Activated effector memory CD4-positive, alpha-beta T cell treated with Interleukin-2 at 50 U/mL for 16 hours (primary cell): ENCODE results near the gene RDH13.

Experiments
- DNase-seq: peaks from one replicate; pipeline ENCODE4 v3.0.0-alpha.2; 2020

Gene RDH13

GRCh38 chr19:55091955-55092354, 29.0 kb upstream of the RDH13 start:
- no peak for DNase-seq

GRCh38 chr19:55091126-55091910, 28.4 kb upstream of the RDH13 start:
- no peak for DNase-seq

DNA sequence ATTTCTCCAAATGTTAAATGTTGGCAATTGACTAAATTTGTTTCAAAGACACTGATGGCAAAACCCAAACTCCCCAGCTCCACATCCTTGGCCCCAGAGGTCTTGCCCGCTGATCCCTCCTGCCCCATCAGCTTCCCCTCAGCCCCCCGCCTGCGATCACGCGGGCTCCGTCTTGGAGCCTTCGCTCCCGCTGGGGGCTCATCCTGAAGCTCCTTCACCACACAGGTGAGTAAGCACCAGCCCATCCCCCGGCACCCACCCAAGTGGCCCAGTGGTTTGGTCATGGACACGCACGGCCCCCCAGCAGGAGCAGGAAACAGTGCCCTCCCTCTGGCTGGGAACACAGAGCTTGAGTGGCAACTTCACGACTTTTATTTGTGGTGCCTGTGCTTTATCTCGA, 27.6 kb upstream of the RDH13 start:
- DNase-seq = no peak

GRCh38 chr19:55089342-55089944, 26.5 kb upstream of the RDH13 start:
- no peak for DNase-seq

- peak; percentile 62 for DNase-seq
Measured at GRCh38 chr19:55088543-55089341, 25.8 kb upstream of the RDH13 start.

DNA sequence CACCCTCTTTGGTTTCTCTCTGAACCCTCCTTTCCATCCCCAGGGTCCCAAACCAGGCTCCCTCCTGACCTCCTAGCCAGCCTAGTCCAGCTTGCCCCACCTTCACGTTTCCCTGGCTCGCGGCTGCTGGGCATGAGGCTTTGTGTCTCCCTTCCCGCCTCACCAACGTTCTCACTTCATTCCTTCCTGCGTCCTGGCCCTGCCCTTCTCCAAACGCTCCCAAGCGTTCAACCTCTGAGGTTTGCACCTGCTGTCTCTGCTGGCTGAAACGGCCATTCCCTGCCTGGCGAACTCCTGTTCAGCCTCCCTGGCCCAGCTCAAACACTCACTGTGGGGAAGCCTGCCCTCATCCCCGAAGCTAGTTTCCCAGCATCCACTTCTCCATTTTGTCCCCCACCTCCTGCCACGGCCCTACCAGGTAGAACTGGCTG, 25.1 kb upstream of the RDH13 start:
- DNase-seq = no peak

DNA sequence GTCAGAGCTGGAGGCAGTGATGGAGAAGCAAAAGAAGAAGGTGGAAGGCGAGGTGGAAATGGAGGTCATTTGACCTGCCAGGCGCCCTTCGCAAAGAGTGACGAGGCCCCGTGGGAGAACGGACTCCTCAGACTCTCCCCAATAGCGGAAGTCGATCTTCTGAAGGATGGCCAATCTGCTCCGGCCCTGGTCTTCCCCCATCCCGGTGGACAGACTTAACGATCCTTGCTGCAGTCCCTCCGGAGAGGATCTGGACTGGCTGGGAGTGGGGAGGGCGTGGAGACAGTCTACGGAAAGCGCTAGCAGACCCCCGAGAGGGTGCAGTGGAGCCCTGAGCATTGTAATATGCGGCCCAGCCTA, 24.6 kb upstream of the RDH13 start:
- no peak for DNase-seq

DNA sequence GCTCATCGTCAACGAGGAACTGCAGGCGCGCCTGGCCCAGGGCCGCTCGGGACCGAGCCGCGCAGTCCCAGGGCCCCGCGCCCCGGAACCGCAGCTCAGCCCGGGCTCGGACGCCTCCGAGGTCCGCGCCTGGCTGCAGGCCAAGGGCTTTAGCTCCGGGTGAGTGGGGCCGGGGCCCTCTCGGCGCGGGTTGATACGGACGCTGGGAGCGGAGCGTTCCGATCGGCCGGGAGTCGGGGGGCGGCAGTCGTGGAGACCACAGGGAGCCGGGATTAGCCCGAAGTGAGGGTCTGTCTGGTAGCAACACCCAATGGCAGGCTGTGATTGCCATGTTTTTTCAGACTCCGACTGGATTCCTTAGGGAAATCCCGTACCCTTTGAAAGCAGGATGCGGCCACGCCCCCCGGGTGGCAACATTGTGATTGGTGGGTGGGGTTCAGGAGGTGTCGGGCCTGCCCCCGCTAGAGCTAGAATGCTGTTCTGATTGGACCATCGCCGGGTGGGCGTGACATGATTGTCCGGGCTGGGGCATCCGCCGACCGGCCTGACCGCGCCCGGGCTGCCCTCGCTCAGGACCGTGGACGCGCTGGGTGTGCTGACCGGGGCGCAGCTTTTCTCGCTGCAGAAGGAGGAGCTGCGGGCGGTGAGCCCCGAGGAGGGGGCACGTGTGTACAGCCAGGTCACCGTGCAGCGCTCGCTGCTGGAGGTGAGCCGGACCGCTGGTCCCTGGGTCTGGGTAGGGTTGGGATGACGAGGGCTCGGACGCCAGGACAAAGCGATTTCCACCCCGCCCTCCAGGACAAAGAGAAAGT, 24.0 kb upstream of the RDH13 start:
- DNase-seq = peak; percentile 28

DNA sequence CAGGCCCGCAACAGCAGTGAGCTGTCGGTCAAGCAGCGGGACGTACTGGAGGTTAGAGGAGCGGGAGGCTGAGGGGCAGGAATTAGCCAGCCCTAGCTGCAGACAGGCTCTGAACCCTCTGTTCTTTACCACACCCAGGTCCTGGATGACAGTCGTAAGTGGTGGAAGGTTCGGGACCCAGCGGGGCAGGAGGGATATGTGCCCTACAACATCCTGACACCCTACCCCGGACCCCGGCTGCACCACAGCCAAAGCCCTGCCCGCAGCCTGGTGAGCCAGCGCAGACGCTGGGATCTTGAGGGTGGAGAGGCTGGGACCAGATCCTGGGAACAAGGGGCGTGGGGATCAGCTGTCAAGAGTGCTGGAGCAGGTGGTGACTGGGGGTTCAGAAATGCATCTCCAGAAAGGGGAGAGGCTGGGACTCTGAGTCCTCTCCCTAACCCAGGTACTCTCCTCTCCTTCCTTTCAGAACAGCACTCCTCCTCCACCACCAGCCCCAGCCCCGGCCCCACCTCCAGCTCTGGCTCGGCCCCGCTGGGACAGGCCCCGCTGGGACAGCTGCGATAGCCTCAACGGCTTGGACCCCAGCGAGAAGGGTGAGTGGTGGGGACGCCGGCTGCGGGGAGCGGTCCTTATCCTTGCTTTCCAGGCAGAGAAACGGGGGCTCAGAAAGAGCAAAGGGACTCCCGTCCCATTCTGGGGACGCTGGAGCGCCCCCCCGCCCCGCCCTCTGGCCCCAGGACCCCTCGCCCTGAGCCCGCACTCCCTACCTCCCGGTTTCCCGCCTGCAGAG, 23.2 kb upstream of the RDH13 start:
- DNase-seq = no peak

- DNase-seq = no peak
Measured at GRCh38 chr19:55084416-55084815, 21.5 kb upstream of the RDH13 start.

DNA sequence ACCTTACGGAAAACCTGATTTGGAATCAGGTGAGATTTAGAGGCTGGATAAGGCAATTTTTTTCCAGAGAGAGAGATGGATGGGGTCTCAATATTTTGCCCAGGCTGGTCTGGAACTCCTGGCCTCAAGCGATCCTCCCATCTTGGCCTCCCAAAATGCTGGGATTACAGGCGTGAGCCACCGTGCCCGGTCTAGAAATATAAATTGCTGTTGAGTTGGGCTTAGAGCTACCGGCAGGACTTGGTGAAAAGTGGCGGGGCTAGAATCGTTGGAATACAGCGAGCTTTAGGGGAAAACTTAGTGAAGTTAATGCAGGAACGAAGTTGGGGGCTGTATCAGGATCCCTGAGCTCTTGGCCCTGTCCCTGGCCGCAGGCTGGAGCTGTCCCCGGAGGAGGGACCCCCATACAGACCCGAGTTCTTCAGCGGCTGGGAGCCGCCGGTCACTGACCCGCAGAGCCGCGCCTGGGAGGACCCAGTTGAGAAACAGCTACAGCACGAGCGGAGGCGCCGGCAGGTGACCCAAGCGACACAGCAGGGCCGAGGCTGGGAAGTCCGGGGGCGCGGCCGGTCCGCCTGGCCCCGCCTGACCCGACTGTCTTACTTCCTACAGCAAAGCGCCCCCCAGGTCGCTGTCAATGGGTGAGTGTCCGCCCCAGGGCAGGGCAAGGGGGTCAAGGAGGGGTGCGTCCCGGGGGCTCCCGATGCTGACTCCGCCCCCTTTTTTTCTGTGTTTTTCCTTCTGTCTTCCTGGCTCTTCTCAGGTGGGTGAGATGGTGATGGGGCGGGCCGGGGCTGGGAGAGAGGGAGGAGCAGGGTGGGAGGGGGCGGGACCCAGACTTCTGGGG, 20.3 kb upstream of the RDH13 start:
- no peak for DNase-seq

DNA sequence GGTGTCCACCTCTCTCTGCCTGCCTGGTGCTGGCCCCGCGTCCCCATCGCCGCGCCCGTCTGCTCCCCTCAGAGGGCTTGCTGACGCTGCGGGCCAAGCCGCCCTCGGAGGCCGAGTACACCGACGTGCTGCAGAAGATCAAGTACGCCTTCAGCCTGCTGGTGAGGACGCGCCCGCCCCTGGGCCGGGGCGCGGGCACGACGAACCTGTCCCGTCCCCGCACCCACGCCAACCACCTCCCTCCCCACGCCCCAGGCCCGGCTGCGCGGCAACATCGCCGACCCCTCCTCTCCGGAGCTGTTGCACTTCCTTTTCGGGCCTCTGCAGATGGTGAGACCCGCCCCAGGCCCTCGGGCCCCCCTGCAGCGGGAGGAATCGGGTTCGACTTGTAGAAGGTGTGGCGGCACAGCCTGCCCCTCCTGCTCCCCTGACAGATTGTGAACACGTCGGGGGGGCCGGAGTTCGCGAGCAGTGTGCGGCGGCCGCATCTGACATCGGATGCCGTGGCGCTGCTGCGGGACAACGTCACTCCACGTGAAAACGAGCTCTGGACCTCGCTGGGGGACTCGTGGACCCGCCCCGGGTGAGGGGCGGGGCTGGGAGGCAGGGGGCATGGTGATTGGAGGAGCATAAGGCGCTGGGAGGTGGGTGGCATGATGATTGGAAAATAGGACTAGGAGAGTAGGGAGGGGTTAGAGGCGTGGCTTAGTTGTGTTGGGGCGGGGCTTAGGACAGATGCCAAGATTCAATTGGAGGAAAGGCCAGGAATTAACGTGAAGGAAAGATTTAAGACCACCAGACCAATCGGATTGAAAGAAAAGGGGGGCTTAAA, 19.3 kb upstream of the RDH13 start:
- DNase-seq = no peak

DNA sequence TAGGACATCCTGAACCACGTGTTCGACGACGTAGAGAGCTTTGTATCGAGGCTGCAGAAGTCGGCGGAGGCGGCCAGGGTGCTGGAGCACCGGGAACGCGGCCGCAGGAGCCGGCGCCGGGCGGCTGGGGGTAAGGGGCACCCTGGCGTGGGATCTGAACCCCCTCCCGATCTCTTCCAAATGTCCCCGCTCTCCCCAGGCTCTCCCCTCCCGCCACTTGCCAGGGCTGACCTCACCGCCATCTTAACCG, 18.7 kb upstream of the RDH13 start:
- no peak for DNase-seq

GRCh38 chr19:55080968-55081769, 18.2 kb upstream of the RDH13 start:
- DNase-seq = peak; percentile 89

DNA sequence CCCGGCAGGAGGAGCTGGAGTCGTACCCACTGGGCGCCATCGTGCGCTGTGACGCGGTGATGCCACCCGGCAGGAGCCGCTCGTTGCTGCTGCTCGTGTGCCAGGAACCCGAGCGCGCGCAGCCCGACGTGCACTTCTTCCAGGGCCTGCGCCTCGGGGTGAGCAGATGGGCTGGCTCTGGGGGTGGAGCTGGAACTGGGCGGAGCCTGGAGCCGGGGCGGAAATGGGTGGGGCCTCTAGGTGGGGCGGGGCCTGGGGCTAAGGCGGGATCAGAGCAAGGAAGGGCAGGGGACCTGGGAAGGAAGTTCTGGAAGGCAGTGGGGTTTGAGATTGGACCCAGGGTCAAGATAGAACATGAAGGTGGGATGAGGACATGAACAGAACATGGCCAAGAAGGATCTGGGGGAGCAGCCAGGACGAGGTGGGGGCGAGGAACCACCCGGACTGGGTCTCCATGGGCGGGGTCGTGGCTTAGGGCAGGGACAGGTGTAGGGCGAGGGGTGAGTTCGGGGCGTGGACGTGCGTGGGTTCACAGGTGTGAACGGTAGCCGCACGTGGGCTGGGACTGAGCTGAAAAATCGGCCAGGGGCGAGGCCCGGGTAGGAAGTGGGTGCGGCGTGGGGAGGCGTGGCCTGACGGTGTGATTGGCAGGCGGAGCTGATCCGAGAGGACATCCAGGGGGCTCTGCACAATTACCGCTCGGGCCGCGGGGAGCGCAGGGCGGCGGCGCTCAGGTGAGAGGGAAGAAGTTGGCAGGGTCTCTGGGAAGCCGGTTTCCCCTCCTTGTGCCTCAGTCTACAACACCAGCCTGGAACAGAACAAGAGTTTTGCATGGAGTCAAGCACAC, 17.4 kb upstream of the RDH13 start:
- peak; percentile 47 for DNase-seq

GRCh38 chr19:55079400-55080038, 16.6 kb upstream of the RDH13 start:
- DNase-seq = no peak

DNA sequence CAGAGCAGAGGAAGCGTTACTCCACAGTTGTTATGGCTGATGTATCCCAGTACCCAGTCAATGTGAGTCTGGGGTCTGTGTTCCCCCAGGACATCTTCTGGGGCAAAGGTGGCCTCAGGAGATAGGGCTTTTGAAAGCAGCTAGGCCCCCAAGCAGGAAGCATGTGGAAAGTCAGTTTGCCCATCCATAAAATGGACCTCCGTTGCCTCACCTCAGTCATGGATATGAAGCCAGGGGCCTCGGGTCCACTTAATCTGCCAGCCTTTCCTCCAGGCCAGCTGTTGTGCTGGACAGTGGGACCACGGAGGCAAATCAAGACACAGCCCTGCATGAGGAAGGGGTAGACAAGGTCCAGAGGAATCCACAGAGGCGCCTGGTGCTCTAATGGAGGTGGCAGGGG, 16.0 kb upstream of the RDH13 start:
- DNase-seq = no peak

GRCh38 chr19:55077106-55077505, 14.2 kb upstream of the RDH13 start:
- DNase-seq = no peak
